ENCODE measurements around the gene COG3.
A peak's percentile ranks its signal among the peaks of the same experiment; 100 is the strongest.

The COG3 gene

DNA sequence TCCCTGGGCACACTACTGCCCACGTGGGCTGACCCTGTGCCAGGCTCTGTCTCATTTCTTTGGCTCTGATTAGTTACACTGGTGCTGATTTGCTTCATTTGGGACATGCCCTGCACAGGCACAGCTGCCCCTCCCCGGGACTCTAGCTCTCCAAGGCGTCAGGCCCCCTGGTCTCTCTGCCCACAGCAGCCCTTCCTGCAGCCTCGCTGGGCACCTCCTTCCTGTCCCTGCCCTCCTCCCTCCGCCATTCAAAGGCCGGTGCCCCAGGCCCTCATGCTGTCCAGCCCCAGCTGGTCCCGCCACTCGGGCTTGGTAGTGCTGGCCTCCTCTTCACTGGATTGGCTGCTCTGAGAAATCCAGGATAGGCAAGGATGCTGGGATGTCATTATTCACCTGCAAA lies 77.7 kb downstream of the COG3 start:
- DNase-seq (ENCODE audit: low read depth) = no peak
- TF ChIP-seq, protein P1, sequence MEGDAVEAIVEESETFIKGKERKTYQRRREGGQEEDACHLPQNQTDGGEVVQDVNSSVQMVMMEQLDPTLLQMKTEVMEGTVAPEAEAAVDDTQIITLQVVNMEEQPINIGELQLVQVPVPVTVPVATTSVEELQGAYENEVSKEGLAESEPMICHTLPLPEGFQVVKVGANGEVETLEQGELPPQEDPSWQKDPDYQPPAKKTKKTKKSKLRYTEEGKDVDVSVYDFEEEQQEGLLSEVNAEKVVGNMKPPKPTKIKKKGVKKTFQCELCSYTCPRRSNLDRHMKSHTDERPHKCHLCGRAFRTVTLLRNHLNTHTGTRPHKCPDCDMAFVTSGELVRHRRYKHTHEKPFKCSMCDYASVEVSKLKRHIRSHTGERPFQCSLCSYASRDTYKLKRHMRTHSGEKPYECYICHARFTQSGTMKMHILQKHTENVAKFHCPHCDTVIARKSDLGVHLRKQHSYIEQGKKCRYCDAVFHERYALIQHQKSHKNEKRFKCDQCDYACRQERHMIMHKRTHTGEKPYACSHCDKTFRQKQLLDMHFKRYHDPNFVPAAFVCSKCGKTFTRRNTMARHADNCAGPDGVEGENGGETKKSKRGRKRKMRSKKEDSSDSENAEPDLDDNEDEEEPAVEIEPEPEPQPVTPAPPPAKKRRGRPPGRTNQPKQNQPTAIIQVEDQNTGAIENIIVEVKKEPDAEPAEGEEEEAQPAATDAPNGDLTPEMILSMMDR (IDR thresholded peaks at IDR 0.05; ENCODE audit: control insufficient read depth, extremely low read depth, insufficient read depth) = no peak
- H3K4me3 ChIP-seq (ENCODE audit: low read depth, low read length) = no peak overlapping the region

DNA sequence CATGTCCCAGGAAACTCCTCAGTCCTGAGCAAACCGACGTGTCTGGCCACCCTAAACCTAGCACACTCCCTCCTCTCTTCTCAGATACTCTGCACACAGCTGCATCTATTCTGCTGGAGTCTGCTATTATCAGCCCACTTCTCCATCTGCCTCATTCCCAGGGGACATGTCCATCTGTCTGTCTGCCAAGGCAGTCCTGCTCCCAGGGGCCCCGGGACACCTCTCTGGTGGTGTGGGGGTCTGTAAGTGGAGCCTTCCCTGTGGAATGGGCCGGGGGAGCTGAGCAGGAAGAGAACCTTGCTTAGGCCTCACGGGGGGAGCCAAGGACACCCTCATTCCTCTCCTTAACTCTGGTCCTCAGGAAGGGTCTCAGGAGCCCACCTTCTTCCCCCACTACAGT lies 78.1 kb downstream of the COG3 start:
- TF ChIP-seq, protein P1 (IDR thresholded peaks at IDR 0.05; ENCODE audit: control insufficient read depth, extremely low read depth, insufficient read depth) = no peak
- no peak overlapping the region for H3K4me3 ChIP-seq (ENCODE audit: low read depth, low read length)

DNA sequence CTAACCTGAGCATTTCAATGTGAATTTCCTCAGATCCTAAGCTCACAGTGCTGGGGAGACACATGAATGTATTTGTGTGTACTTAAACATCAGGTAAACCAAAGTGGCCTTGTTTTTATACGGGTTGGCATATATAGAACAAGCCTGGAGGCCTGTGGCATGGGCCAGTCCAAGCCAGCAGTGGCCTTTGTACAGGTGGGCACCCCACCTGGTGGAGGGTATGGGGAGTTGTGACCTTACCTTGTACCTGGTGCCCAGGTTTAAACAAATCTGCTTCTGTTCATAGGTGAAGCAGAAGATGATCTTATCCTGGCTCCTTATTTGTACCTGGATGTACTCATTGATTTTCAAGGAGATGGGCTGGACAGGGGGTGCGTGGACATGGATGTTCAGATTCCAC lies 79.8 kb downstream of the COG3 start:
- TF ChIP-seq, protein P1 (IDR thresholded peaks at IDR 0.05; ENCODE audit: control insufficient read depth, extremely low read depth, insufficient read depth) = no peak
- no peak overlapping the region for H3K4me3 ChIP-seq (ENCODE audit: low read depth, low read length)
- DNase-seq (ENCODE audit: low read depth) = no peak

More for the DNA sequence above, 78.1 kb downstream of the COG3 start:
- no peak for DNase-seq (ENCODE audit: low read depth)

DNA sequence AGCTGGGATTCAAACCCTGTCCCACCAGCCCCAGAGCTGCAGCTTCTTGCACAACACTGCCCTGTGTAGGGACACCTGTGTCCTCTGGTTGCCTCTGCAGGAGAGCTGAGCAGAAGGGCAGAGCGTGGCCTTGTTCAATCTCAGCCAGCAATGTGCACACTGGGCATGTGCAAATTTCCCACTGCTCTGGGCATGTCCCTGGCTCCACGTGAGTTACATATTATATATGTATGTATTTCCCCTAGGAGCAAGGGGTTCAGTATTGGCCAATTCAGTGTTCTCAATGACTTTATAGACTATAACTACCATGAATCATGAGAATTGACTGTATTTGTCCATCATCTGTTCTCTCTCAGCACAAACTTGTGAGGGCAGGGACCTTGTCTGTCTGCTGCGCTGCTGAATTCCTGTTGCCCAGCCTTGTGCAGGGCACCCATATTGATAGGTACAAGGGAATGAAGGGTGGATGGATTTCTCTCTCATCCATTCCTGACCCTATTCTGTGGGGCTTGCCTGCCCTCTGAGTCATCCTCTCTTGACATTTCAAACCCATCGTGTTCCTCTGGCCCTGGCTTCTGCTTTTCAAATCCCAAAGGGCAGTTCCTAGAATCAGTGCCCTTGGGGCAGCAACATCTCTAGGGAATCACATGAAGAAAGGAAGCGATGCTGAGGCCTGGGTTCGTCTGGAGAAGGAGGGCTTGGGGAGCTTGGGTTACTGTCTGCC lies 81.1 kb downstream of the COG3 start:
- no peak overlapping the region for H3K4me3 ChIP-seq (ENCODE audit: low read depth, low read length)
- TF ChIP-seq, protein P1 (IDR thresholded peaks at IDR 0.05; ENCODE audit: control insufficient read depth, extremely low read depth, insufficient read depth) = no peak
- no peak for DNase-seq (ENCODE audit: low read depth)

DNA sequence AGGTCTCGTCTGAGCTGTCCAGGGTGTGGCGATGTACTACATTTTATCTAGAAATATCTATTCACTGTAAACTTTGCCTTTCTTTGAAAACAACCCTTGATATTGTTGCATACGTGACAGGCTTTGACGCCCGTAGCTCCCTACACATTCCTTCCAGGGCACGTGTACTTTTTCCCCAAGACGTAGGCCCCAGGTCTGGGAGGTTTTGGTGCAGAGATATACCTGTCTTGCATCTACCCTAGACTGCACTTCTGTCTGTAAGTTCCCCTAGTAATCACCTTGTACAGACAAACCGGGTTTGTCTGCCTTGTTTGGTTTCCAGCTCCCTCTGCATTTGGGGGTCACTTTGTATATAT lies 81.6 kb downstream of the COG3 start:
- TF ChIP-seq, protein P1 (IDR thresholded peaks at IDR 0.05; ENCODE audit: control insufficient read depth, extremely low read depth, insufficient read depth) = no peak
- H3K4me3 ChIP-seq (ENCODE audit: low read depth, low read length) = no peak overlapping the region
- DNase-seq (ENCODE audit: low read depth) = no peak

DNA sequence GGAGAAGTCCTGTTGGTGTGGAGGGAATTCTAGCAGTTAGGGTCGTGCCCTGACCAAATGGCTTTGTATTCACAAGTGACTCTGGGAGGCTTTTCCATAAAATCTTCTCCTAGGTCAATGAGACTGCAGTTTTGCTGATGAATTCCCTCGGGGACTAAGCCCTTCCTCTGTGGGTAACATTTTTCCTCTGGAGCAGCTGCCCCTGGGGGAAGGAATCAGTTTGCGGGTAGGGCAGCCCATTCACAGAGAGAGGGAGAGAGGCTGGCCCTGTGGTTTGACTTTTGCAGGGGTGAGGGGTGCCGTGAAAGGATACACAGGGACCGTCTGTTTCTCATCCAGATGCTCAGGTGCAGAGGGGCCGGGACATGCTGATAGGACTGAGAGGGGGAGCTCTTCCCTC lies 83.5 kb downstream of the COG3 start:
- TF ChIP-seq, protein P1 (IDR thresholded peaks at IDR 0.05; ENCODE audit: control insufficient read depth, extremely low read depth, insufficient read depth) = no peak
- no peak overlapping the region for H3K4me3 ChIP-seq (ENCODE audit: low read depth, low read length)
- no peak for DNase-seq (ENCODE audit: low read depth)

DNA sequence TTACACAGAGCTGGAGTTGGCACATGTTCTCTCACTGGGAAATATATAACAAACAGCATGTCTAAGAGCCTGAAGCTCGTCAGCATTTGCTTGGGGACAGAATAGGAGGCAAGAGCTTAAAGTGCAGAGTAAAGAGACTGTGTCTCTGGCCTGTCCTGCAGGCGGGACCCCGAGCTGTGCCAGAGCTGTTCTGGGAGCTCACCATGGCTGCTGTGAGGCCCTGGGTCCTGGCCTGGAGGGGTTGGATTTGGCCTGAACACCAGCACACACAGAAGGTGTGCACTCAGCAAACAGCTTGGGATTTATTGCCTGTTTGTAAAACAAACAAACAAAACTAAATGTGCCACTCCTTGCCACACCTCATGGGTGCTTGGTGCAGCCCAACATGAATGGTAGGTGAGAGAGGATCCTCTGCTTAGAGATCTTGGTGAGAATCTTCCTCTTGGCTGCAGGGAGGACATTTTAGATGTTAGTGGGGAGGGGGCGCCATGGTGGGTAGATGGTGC lies 89.9 kb downstream of the COG3 start:
- DNase-seq (ENCODE audit: low read depth) = peak; percentile 40
- TF ChIP-seq, protein P1 (IDR thresholded peaks at IDR 0.05; ENCODE audit: control insufficient read depth, extremely low read depth, insufficient read depth) = no peak
- H3K4me3 ChIP-seq (ENCODE audit: low read depth, low read length) = no peak overlapping the region
